Sigmoid colon (tissue), 4 donors: ENCODE measurements around the gene ACADSB.

Experiments
- EP300 ChIP-seq, 4 donors: sonication (generic); formaldehyde crosslinking; IDR thresholded peaks; one replicate each; pipeline ENCODE4 v1.6.1; 2017; ENCODE audit warnings: antibody characterized with exemption in 4 of 4
- POLR2AphosphoS5 ChIP-seq, 4 donors: sonication (generic); formaldehyde crosslinking; IDR thresholded peaks; one replicate each; pipeline ENCODE4 v1.6.1; 2017; ENCODE audit warnings: antibody characterized with exemption in 4 of 4

DNA sequence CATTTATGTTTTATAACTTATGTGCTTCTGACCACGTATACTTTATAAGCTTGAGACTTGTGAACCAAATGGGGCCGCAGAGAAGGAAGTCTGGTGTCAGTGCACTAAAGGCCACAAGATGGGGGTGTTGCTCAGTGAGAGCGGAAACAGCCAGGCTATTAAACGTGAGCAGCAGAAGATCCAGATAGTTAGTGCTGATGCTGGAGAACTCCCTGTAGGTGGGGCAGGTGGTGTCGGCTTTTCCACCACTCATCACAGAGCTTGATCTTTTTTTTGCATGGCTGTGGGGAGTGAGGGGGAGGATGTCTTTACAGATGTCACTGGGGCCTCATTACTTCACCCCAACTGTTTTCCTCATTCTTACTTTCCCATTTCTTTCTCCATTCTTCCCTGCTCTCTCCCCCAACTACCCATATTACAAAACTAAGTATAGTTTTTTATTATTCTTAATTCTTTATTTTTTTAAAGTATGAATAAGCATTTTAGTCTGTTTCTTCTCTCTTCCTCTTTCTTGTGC, 34.7 kb downstream of the ACADSB start:
- no peak for TF ChIP-seq POLR2AphosphoS5 (IDR thresholded peaks at IDR 0.05)
- TF ChIP-seq EP300 (IDR thresholded peaks at IDR 0.05): no peak
